ENCODE results near the gene PLTP.

The PLTP gene

DNA sequence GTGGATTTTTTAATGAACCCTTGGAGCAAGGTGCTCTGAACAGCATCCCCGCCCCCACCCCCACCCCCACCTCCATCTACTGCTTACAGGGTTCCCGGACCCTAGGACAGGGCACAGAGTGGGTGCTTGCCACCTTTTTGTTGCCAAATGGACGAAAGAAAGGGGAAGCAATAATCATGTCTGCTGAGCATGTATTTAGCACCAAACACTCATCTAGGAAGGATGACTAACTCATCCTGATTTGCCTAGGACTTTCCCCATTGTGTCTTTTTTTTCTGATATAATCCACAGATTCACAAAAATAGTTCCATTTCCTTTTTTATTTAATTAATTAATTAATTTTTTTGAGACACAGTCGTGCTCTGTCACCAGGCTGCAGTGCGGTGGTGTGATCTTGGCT, 1.2 kb upstream of the PLTP start:
- no peaks in the 10 kb centered on the region for H3K36me3 ChIP-seq (ENCODE audit: control insufficient read depth in 1 of 2, insufficient read depth in 2 of 2, low read length in 2 of 2)
- no peaks in the 10 kb centered on the region for H3K9me3 ChIP-seq (ENCODE audit: control insufficient read depth in 1 of 2, low read length in 2 of 2)
- no peaks in the 10 kb centered on the region for H3K27me3 ChIP-seq (ENCODE audit: low read depth, low read length)
- no peak overlapping the region for H3K27ac ChIP-seq (ENCODE audit: low read length)
- H3K4me1 ChIP-seq (ENCODE audit: control insufficient read depth in 1 of 2, insufficient read depth in 2 of 2, low read length in 2 of 2), result peaks cover 0 to 23% of the 10 kb centered on the region in 2 donors
- H3K4me3 ChIP-seq (ENCODE audit: low read depth in 1 of 2, low read length in 2 of 2), result no peak overlapping the region

DNA sequence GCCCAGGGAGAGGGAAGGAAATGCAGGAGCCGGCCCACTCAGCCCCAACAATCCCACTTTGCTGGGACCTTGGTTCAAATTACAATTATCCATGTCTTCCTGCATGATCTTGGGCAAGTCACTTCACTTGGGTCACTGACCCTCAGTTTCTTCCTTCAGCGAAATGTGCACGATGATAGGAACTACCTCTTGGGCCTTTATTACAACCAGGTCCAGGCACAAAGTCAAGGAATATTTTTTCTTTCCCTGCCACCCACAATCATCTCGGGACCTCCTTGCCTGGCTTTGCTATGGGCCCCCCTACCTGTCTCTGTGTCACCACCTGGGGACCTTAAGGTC, 358 bp upstream of the PLTP start:
- Histone ChIP-seq H3K9me3 (ENCODE audit: control insufficient read depth in 1 of 2, low read length in 2 of 2) (no peaks in the 10 kb centered on the region), H3K27ac (ENCODE audit: low read length) (no peak overlapping the region)

DNA sequence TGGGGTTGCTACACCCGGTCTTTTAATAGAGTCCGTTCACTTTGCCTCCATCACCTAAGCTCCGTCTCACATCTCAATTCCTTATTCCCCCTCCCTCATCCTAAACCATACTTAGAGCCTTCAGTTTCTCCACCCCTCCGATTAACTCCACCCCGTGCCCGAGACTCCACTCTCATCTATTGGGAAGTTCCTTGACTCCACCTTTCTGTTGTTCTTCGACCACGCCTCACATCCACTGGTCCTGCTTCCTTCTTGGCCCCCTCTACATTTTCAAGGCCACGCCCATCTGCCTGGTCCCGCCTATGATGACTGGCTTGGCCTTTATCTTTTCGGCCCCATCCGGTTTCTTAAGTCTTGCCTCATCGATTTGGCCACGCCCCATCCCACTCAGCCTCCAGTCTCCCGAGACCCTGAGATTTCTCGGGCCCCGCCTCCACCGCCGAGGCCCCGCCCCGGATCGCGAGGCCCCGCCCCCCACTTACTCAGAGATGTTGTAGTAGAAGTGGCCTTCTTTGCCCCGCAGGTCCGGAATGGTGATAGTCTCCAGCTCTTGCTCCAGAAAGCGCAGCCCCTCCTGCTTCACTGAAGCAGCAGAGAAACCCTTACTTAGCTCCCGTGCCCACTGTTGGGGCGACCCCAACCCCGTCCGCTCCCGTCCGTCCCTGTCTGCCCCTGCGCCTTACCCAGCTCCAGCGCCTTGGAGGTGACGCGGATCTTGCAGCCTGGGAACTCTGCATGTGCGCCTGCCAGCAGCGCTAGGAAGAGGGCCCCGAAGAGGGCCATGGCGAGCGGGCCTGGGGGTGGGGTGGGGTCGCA, 1.1 kb downstream of the PLTP start:
- peaks cover 4 to 7% of the 10 kb centered on the region in 2 donors for H3K36me3 ChIP-seq (ENCODE audit: control insufficient read depth in 1 of 2, insufficient read depth in 2 of 2, low read length in 2 of 2)
- H3K27ac ChIP-seq (ENCODE audit: low read length), result peak overlapping the region; percentile 67
- H3K4me3 ChIP-seq (ENCODE audit: low read depth in 1 of 2, low read length in 2 of 2), result peak overlapping the region; percentile 72 to 84
- H3K9me3 ChIP-seq (ENCODE audit: control insufficient read depth in 1 of 2, low read length in 2 of 2), result no peaks in the 10 kb centered on the region
- H3K4me1 ChIP-seq (ENCODE audit: control insufficient read depth in 1 of 2, insufficient read depth in 2 of 2, low read length in 2 of 2), result peaks cover 0 to 17% of the 10 kb centered on the region in 2 donors
- no peaks in the 10 kb centered on the region for H3K27me3 ChIP-seq (ENCODE audit: low read depth, low read length)

More for the DNA sequence above, 358 bp upstream of the PLTP start:
- peaks cover 0 to 17% of the 10 kb centered on the region in 2 donors for H3K4me1 ChIP-seq (ENCODE audit: control insufficient read depth in 1 of 2, insufficient read depth in 2 of 2, low read length in 2 of 2)
- H3K36me3 ChIP-seq (ENCODE audit: control insufficient read depth in 1 of 2, insufficient read depth in 2 of 2, low read length in 2 of 2), result peaks cover 0 to 4% of the 10 kb centered on the region in 2 donors
- H3K4me3 ChIP-seq (ENCODE audit: low read depth in 1 of 2, low read length in 2 of 2), result peak overlapping the region; percentile 72 to 84
- H3K27me3 ChIP-seq (ENCODE audit: low read depth, low read length), result no peaks in the 10 kb centered on the region

DNA sequence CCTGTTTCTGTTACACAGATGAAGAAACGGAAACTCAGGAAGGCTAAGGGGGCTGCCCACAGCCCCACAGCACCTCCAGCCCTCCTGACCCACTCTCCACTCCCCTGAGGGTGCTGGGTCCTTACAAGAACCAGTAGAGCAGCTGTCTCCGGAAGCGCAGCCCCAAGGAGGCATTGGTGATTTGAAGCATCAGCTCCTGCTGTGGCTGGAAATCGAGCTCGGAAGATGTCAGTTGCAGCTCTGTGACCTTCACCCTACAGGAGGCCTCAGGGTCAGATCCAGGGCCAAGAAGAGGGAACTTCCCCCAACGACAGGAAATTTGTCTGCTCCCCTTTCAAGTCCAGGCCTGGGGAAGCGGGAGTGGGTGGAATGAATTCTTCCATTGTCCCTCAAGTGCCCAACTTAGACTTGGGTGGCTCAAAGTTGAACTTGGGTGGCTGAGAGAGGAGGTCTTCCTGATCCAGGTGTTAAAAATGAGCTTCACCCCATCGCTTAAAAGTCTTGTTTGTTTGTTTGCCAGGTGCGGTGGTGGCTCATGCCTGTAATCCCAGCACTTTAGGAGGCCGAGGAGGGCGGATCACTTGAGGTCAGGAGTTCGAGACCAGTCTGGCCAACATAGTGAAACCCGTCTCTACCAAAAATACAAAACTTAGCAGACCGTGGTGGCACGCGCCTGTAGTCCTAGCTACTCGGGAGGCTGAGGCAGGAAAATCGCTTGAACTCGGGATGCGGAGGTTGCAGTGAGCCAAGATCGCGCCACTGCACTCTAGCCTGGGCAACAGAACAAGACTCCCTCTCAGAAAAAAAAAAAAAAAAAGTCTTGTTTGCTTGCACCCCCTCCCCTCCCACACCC, 1.9 kb downstream of the PLTP start:
- H3K4me1 ChIP-seq (ENCODE audit: control insufficient read depth in 1 of 2, insufficient read depth in 2 of 2, low read length in 2 of 2), result peaks cover 0 to 17% of the 10 kb centered on the region in 2 donors
- peaks cover 10 to 14% of the 10 kb centered on the region in 2 donors for H3K36me3 ChIP-seq (ENCODE audit: control insufficient read depth in 1 of 2, insufficient read depth in 2 of 2, low read length in 2 of 2)
- H3K9me3 ChIP-seq (ENCODE audit: control insufficient read depth in 1 of 2, low read length in 2 of 2), result no peaks in the 10 kb centered on the region
- no peaks in the 10 kb centered on the region for H3K27me3 ChIP-seq (ENCODE audit: low read depth, low read length)
- peak overlapping the region in 1 of 2 donors; percentile 84 for H3K4me3 ChIP-seq (ENCODE audit: low read depth in 1 of 2, low read length in 2 of 2)
- no peak overlapping the region for H3K27ac ChIP-seq (ENCODE audit: low read length)

DNA sequence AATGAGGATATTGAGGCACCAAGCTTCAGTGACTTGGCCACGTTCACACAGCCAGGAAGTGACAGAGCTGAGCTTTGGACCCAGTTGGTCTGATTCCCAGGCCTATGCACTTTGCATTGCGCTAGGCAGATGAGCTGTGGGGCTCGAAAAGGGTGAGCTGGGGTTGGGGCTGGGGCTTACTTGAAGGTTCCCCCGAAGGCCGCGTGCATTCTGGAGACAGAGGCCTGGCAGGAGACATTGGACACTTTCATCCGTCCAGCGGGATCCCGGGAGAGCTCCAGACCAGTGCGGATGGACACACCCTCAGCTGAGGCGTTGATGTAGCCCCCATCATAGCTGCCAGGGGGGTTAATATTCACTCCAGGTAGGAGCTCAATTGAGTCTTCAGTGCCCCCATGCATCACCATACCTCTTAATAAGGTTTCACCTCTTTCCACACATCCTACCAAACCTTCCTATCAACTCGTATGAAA, 2.6 kb downstream of the PLTP start:
- no peak overlapping the region for H3K27ac ChIP-seq (ENCODE audit: low read length)
- no peaks in the 10 kb centered on the region for H3K27me3 ChIP-seq (ENCODE audit: low read depth, low read length)
- no peak overlapping the region for H3K4me3 ChIP-seq (ENCODE audit: low read depth in 1 of 2, low read length in 2 of 2)
- H3K9me3 ChIP-seq (ENCODE audit: control insufficient read depth in 1 of 2, low read length in 2 of 2), result no peaks in the 10 kb centered on the region
- H3K36me3 ChIP-seq (ENCODE audit: control insufficient read depth in 1 of 2, insufficient read depth in 2 of 2, low read length in 2 of 2), result peaks cover 10 to 20% of the 10 kb centered on the region in 2 donors
- H3K4me1 ChIP-seq (ENCODE audit: control insufficient read depth in 1 of 2, insufficient read depth in 2 of 2, low read length in 2 of 2), result peaks cover 0 to 17% of the 10 kb centered on the region in 2 donors

DNA sequence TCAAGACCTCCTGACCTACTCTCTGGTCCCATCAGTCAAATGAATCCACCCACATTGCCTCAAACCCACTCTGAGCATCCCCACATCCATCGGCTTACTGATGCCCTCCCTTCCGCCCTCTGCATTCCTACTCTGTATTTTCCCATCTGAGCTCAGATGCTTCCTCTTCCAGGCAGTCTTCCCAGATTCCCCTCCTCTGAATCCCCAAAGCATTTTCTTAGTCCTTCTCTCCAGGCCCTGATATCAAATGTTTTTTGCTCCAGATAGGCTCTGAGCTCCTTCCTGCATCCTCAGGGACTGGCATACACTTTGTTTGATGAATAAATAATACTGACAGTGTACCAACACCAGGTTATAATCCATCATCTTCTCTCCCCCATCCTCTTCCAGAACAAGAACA, 3.9 kb downstream of the PLTP start:
- Histone ChIP-seq H3K27ac (ENCODE audit: low read length) (no peak overlapping the region), H3K9me3 (ENCODE audit: control insufficient read depth in 1 of 2, low read length in 2 of 2) (no peaks in the 10 kb centered on the region), H3K36me3 (ENCODE audit: control insufficient read depth in 1 of 2, insufficient read depth in 2 of 2, low read length in 2 of 2) (peaks cover 10 to 20% of the 10 kb centered on the region in 2 donors), H3K4me3 (ENCODE audit: low read depth in 1 of 2, low read length in 2 of 2) (no peak overlapping the region), H3K27me3 (ENCODE audit: low read depth, low read length) (no peaks in the 10 kb centered on the region), H3K4me1 (ENCODE audit: control insufficient read depth in 1 of 2, insufficient read depth in 2 of 2, low read length in 2 of 2) (peaks cover 0 to 17% of the 10 kb centered on the region in 2 donors)

DNA sequence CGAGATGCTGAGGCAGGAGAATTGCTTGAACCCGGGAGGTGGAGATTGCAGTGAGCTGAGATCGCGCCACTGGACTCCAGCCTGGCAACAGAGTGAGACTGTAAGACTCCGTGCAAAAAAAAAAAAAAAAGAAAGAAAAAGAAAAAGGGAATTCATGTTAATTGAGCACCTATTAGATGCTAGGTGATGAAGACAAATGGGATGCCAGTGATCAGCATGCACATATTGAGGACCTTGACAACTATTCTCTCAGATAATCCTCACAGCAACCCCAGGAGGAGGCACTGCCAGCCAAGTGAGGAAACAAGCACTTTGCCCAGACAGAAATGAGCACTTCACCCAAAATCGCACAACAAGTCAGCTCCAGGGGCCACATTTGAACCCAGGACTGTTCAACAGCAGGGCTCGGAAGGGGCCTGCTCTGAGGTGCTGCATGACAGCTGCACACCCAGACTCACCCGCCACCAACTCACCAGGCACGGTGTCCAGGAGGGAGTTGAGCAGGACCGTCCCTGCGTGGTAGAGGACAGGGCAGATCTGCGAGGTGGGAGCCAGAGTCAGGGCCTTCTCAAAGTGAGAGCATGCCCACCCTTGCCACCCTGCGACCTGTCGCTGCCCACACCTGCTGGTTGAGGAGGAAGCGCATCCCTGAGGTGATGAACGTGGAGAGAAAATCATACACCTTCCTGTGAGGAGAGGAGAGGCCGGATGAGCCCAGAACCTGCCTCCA, 4.6 kb downstream of the PLTP start:
- Histone ChIP-seq H3K27ac (ENCODE audit: low read length) (no peak overlapping the region), H3K9me3 (ENCODE audit: control insufficient read depth in 1 of 2, low read length in 2 of 2) (no peaks in the 10 kb centered on the region), H3K36me3 (ENCODE audit: control insufficient read depth in 1 of 2, insufficient read depth in 2 of 2, low read length in 2 of 2) (peaks cover 10 to 22% of the 10 kb centered on the region in 2 donors), H3K4me1 (ENCODE audit: control insufficient read depth in 1 of 2, insufficient read depth in 2 of 2, low read length in 2 of 2) (peaks cover 0 to 13% of the 10 kb centered on the region in 2 donors), H3K27me3 (ENCODE audit: low read depth, low read length) (no peaks in the 10 kb centered on the region), H3K4me3 (ENCODE audit: low read depth in 1 of 2, low read length in 2 of 2) (no peak overlapping the region)

DNA sequence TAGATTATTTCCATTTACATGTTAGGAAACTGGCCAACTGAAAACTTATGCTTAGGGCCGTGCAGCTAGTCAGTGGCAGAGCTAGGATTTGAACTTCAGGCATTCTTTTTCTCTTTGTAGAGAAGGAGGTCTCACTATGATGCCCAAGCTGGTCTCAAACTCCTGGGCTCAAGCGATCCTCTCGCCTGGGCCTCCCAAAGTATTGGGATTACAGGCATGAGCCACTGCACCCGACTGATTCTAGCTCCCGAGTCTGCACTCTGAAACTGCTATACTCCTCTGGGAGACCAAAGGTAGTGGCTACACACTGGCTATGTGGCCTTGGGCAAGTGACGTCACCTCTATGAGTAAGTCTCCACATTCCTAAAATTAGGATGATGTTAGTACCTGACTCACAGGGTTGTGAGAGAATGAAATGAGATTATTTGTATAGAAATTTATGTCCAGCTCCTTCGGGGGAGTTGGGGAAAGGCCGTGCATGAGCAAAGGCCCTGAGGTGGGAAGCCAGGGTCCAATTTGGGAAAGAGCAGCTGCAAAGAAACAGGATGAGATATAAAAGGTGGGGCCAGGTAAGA, 6.4 kb downstream of the PLTP start:
- H3K9me3 ChIP-seq (ENCODE audit: control insufficient read depth in 1 of 2, low read length in 2 of 2), result no peaks in the 10 kb centered on the region
- H3K36me3 ChIP-seq (ENCODE audit: control insufficient read depth in 1 of 2, insufficient read depth in 2 of 2, low read length in 2 of 2), result peaks cover 10 to 32% of the 10 kb centered on the region in 2 donors
- no peak overlapping the region for H3K27ac ChIP-seq (ENCODE audit: low read length)

DNA sequence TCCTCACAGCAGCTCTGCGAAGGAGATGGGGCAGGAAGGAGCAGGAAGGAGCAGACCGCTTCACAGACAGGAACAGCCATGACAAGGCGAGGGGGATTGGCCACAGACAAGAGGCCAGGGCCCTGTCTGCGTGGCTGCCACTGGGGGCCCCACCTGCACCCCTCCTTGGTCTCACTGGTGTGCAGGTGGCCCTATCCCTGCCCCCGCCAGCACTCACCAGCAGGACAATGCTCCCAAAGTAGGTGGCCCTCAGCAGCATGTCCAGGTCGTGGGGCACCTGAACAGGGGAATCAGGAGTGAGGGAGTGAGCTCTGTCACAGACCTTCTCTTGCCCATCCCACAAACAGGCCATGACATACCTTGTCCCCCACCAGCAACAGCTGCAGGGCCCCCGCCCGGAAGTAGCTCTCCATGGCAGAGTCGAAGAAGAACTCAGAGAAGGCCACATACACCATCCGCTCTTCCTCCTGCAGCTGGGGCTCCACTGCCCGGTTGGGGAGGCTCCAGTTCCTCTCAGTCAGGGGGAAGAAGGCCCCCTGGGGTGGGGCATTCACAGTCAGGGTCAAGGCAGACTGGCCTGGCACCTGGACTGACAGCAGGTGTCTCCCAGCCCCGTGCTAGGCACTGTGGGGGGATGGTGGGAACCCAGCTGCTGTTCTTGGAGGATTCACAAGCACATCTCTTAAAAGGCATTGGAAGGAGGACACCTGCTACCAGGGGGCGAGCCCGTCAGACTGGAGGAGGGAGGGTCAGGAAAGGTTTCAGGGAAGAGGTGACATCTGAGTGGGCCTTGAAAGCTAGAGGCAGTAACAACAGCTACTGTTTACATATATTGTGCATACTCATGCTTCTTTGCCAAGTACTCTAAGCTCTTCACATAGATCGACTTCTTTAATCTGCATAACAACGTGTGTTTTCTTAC, 7.1 kb downstream of the PLTP start:
- peaks cover 10 to 32% of the 10 kb centered on the region in 2 donors for H3K36me3 ChIP-seq (ENCODE audit: control insufficient read depth in 1 of 2, insufficient read depth in 2 of 2, low read length in 2 of 2)
- H3K9me3 ChIP-seq (ENCODE audit: control insufficient read depth in 1 of 2, low read length in 2 of 2), result no peaks in the 10 kb centered on the region
- H3K27ac ChIP-seq (ENCODE audit: low read length), result no peak overlapping the region
- no peak overlapping the region for H3K4me3 ChIP-seq (ENCODE audit: low read depth in 1 of 2, low read length in 2 of 2)
- H3K27me3 ChIP-seq (ENCODE audit: low read depth, low read length), result no peaks in the 10 kb centered on the region
- H3K4me1 ChIP-seq (ENCODE audit: control insufficient read depth in 1 of 2, insufficient read depth in 2 of 2, low read length in 2 of 2), result no peaks in the 10 kb centered on the region

More for the DNA sequence above, 6.4 kb downstream of the PLTP start:
- Histone ChIP-seq H3K4me3 (ENCODE audit: low read depth in 1 of 2, low read length in 2 of 2) (no peak overlapping the region), H3K27me3 (ENCODE audit: low read depth, low read length) (no peaks in the 10 kb centered on the region), H3K4me1 (ENCODE audit: control insufficient read depth in 1 of 2, insufficient read depth in 2 of 2, low read length in 2 of 2) (no peaks in the 10 kb centered on the region)

DNA sequence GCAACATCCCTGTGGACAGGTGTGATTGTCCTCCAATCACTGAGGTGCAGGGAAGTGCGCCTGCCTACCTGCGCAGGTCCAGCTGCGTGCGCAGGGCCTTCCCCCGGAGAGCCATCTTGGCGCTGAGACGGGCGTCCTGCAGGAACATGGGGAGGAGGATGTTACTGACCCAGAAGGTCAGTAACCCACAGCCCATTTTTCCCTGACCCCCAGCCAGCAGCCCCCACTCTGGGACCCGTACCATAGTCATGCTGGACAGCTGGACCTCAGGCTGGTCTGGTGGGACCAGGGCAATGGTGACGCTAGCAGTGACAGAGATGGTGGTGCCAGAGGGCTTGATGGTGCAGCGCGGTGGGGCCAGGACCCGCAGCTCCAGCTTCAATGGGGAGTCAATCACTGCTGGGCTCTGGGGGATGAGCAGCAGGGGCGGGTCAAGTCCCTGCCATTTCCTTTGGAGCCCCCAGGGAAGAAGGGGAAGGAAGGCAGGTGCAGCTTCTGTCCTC, 9.7 kb downstream of the PLTP start:
- peaks cover 22 to 49% of the 10 kb centered on the region in 2 donors for H3K36me3 ChIP-seq (ENCODE audit: control insufficient read depth in 1 of 2, insufficient read depth in 2 of 2, low read length in 2 of 2)
- H3K27me3 ChIP-seq (ENCODE audit: low read depth, low read length), result no peaks in the 10 kb centered on the region
- no peak overlapping the region for H3K4me3 ChIP-seq (ENCODE audit: low read depth in 1 of 2, low read length in 2 of 2)
- H3K9me3 ChIP-seq (ENCODE audit: control insufficient read depth in 1 of 2, low read length in 2 of 2), result no peaks in the 10 kb centered on the region
- H3K4me1 ChIP-seq (ENCODE audit: control insufficient read depth in 1 of 2, insufficient read depth in 2 of 2, low read length in 2 of 2), result no peaks in the 10 kb centered on the region
- H3K27ac ChIP-seq (ENCODE audit: low read length), result no peak overlapping the region
